Inflammatory macrophage treated with lipopolysaccharide for 1 hour (primary cell): ENCODE measurements around the gene MYL5.
"Not testable (repeated sequence)": the region's sequence is repeated elsewhere in the genome, so short reads cannot be mapped to it uniquely, and the experiment has no call there.

Source experiments
- DNase-seq, 2 donors: peaks; one replicate each; pipeline ENCODE4 v3.0.0-alpha.2; 2020 to 2022

Gene MYL5

DNA sequence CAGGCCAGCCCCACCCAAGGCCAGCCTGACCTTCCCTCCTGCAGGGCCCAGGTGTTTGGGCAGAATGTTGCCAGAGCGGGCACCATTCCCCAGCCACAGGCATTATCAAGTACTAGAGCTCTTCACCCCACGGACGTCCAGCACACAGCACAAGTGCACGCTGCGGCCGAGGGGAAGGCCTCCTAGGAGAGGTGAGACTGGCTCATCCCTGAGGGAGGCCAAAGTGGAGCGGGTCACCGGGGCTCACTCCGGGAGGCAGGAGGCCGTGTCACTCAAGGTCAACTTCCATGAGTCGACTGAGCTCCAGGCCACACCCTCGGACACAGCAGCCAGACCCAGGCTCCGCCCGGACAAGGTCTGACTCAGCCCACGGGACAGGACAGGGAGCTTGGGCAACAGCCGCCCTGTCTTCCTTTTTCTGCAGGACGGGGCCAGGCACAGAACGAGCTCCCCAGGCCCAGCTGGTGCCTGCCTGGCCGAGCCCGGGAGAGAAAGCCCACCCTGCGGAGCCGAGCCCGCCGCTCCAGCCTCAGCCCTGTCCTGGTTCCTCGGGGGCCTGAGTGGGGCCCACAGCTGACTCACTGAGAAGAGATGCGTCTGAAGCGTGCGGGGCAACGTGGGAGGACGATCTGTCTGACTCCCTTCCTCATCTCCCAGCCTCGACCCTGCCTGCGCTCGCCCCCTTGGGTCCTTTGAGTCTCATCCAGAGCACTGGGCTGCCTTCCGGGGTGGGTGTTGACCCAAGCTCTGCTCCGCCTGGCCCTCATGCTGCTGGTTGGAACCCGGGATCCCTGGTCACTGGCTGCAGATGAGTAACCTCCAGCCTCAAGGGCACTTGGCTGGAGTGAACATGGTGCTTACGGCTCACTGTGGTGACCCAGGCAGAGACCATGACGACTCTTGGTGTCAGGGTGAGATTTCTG lies 13.0 kb downstream of the MYL5 start:
- DNase-seq = peak; percentile 90 to 96

DNA sequence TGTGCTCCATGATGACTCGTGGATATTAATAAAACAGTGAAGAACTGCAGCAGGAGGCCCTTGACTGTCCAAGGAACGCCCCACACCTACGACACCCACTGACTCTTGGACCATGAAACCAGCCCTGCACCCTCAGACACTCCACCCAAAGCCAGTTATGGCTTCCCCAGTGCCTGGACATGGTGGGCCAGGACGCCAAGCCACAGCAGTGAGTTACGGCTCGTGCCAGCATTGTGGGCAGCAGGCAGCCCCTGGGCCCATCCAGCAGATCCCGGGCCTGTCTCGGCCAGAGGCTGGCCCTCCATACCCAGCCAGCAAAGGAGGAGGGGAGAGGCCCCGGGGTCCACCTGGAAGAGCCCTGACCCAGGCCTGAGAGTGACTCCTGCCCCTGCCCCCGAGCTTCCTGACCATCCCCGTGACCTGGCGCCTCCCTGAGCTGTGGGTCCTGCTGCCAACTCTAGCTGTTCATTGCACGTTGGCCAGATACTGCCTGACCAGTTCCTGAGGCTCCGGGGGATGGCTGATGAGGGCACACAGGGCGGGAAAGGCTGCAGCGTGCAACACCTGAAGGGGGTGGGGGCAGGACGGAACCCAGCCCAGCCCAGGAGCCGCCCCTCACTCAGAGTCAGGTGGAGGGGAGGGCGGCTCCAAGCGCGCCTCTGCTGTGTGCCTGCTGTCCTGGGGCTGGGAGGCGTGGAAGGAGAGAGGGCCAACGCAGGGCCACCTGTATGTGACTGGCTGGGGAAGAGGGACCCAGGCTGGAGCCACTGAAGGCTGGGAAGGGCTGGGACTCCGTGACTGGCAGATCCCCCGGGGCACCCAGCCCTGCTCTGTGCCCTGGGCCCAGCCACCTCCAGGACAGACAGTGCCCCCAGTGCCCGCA lies 13.9 kb downstream of the MYL5 start:
- DNase-seq = peak in 1 of 2 donors; percentile 59

DNA sequence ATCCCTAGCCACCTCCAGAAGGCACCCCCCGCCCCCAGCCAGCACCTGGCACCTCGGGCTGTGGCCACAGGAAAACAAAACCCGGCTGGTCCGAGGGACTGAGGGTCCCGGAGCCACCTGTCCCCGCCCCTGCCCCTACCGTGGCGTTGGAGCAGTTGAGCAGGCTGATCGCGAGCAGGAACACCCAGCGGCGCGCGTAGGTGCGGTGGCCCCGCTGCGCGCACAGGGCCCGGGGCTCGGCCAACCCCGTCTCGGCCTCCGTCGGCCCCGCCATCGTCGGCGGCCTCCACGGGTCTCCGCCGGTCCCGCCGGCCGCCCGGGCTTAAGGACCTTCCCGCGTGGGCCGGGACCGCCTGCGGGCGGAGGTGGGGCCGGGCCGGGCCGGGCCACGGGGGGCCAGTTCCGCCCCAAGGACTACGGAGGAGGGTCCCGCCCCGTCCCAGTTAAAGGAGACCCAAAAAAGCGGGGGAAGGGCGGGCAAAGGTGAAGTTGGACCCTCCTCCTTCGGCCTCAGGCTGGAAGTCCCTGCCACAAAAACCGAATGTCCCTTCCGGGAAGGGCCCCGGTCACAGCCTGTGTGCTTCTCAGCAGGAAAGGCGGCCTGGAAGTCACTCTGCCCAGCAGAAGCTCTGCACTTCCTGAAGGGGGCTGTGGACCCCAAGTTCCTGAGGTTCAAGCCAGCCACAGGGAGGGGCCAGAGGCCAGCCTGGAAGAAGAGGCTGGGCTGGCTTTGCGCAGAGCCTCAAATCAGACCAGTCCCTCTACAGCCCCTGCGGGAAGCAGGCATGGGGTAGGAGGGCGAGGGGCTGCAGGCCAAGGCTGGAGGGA lies 14.7 kb downstream of the MYL5 start, which contains the start of gene SLC49A3:
Gene SLC49A3, minus strand, starts transcription at position 298 of the 828 bp plus-strand sequence. Its CDS starts 24 bp downstream, at position 274.
- peak; percentile 26 to 42 for DNase-seq

DNA sequence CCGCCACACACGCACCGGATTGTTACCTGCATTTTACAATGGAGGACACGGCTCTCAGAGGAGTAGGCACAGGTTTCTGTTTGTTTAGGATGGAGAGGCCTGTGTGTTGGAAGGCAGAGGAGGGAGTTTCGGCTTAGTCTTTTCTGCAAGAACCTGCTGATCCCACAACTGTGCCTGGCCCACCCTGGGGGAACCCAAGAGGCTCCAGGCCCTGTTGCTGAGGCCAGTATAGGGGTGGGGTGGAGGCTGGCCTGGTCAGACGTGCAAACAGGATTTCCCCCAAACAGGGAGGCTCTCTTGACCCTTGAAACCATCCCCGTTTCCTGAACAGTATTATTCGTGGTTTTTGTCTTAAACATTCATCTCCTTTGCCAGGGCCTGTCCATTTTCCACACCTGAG lies 15.4 kb downstream of the MYL5 start:
- no peak for DNase-seq

DNA sequence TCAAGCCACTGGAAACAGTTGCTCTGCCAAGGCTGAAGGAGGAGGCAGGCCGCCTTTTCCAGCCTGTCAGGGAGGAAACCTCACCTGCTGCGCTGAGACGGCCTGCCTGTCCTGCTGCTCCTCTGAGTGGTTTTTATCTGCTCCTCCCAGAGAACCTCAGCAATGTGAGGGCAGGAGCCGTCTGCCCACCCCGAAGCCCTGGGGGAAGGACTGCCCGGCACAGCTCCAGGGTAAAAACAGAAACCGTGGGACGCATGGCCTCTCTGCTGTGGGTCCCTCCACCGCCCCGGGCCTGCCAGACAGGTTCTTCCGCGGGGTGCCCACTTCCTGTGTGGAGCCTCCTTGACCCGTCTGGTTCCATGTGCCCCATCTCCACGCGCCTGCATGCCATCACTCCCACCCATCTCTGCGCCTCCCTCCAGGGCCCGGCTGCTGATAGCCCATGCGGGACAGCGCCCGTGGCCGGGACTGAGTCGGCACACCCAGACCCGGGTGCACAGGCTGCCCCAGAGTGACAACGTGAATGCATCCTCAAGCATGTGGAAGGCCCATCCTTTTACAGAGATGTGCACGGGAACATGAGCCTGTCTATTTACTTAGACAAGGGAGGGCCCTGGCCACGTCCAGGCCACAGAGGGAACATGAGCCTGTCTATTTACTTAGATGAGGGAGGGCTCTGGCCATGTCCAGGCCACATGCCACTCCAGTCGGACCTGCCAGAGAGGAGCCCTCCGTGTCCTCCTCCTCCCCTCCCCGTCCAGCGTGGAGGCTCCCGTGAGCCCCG lies 18.6 kb downstream of the MYL5 start:
- no peak for DNase-seq

DNA sequence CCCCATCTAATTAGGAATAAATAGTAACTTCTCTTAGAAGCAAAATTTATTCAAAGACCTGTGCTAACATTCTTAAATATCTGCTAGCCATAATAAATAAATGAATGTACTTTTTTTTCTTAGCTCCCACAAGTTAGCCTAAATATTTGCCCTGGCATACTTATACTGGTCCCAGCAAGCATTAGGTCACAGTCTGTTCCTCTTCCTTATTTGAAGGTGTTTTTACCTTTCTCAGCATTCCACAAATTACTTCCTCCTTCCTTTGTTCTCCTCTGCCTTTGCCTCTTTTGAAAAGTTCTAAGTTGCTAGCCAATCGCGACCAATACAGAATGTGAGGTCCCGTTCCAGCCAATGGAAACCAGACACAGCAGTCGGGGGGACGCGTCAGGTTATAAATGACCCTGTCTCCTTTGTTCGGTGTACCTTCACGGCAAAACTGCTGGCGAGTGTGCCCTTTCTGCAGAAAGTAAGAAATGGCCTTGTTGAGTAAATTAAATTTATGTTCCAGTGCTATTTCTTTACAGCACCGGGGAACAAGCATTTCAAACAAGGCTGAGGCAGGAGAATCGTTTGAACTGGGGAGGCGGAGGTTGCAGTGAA lies 20.1 kb downstream of the MYL5 start:
- DNase-seq = not testable (repeated sequence)

DNA sequence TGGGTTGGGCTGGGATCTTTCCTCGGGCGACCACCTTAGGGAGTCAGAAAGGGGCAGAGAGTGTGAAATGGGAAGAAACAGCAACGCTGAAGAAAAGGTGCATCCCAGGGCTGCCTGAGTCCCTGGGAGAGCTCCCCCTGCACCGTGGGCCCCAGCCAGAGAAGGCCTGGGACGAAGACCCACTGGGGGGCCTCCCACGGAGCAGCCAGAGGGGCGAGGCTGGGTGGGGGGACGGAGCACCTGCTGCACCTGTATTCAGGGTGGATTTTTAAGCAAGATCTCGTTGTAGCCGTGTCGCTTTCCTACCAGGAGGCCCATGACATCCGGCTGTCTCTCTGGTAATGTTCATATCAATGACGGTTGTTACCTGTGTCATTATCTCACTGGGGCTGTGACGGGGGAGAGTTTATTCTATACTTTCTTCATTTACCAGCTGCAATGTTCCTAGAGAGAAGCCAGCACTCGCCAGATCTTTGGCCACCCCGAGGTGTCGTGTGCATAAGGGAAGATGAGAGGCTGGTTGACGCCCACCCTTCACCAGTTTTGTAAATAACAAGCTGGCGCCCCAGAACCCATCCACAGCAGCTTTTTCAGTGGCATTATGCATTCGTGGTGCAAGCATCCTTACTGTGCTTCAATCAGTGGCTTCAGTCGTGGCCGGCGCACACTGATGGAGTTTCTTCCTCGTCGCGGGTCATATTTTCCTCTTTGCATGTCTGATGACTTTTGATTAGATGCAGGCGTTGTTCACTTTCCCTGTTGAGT lies 25.7 kb downstream of the MYL5 start:
- DNase-seq = no peak

DNA sequence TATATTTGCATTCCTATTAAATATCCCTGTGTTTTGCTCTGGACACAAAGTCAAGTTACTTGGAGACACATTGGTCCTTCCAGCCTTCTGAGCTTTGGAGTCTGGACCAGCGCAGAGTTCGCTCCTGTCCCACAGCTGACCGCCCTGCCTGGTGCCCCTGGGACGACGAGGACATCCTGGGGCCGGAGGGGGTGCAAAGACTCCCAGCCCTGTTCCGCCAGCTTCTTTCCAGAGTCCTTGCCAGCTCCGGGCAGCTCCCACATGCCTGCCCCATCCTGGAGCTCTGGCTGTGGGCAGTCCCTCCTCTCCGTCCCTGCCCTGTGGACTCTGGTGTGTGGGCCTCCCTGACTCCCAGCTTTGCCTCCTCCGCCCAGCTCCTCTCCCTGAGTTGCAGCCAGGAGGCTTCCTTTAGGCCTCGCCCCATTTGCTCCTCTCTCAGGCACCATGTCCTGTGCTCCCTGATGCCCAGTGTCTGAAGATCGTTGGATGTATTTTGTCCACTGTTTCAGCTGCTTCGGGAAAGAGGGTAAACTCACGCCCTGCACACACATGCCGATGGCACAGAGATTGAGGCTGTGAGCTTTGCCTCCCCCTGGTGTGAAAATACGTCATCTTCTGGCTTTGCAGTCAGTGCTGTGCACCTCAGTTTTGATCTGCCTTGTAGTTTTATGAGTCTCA lies 26.4 kb downstream of the MYL5 start:
- no peak for DNase-seq

DNA sequence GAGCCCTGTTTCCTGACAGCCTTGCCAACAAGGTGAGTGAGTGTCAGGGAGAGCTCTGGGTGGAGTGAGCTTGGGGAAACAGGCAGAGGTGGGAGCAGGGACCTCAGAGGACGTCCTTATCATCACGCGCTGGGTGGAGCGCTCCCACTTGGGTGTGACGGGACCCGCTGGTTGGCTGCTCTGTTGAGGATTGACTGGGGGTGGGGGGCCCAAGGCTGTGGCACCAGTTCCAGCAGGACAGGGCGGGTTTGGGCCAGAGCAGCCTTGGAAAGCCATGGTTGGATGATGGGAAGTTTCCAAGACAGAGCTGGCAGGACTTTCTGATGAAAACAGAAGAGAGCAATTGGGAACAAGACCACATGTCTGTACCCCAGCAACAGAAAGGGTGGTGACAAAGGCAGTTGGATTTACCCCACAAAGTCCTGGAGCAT lies 28.3 kb downstream of the MYL5 start:
- no peak for DNase-seq

DNA sequence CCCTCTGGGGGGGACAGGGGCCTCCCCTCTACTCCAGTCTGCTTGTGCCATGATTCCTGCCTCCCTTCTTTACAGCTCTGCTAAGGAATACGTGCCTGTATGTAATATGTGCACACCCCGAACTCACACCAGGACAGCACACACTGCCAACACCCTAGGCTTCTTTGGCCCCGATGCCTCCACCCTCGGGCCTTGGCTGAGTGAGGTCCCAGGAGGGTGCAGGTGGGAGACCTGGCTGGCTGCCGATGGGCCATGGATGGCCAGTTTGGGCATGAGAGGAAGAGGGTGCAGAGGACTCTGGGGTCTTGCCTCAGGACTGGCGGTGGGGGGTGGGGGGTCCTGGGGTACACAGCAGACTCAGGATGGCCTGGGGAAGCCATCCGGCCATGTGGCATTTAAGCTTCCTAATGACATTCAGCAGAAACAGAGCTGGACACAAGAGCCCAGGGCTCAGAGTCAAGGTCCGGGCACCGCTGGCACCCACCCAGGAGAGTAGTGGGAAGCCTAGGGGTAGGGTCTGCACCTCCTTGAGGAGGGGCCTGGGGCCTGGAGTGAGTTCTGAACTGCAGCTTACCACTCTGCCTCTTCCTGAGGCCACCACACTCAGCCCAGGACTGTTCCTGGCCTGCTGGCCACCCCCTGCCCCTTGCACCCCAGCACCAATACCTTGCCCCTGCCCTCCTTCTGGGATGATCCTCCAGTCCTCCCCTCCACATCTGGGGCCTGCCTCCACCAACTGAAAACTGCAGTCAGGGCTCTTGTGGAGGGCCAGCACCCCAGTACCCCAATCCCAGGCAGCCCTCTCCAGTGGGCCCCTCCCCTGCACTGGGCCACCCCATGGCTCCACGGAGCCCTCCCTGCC lies 29.2 kb downstream of the MYL5 start:
- DNase-seq = no peak

DNA sequence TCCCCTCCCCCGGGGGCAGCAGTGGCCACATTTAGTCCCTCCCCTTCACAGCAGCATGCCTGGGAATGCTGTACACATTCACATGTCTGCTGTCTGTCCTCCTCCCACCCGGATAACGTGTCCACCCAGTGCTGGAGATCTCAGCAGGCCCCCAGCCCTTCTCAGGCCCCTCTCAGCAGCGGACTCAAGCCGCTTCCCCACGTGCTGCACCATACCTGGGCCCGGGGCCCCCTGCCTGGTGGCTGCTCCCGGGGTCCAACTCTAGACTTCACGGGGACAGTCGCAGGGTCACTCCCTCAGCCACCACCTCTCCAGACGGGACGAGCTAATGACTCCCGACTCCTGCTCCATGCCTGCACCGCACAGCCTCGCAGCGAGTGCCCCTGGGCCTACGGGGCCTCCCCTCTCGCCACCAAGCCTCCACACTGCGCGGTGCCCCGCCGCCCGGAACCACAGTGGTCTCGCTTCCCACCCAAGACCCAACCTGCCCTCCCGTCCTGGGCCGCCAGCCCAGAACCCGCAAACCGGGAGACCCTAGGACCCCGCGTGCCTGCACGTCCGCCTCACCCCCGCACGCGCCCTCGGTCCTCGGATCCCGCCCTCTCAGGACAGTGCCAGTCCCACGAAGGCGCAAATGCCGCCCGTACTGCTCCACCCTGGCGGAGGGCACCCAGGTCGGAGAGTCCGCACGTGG lies 30.0 kb downstream of the MYL5 start:
- DNase-seq = no peak

DNA sequence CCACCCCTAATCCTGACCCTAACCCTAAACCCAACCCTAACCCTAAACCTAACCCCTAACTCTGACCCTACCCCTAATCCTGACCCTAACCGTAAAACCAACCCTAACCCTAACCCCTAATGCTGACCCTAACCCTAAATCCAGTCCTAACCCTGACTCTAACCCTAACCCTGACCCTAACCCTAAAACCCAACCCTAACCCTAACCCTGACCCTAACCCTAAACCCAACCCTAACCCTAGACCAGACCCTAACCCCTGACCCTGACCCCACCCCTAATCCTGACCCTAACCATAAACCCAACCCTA lies 30.6 kb downstream of the MYL5 start:
- DNase-seq = no peak

DNA sequence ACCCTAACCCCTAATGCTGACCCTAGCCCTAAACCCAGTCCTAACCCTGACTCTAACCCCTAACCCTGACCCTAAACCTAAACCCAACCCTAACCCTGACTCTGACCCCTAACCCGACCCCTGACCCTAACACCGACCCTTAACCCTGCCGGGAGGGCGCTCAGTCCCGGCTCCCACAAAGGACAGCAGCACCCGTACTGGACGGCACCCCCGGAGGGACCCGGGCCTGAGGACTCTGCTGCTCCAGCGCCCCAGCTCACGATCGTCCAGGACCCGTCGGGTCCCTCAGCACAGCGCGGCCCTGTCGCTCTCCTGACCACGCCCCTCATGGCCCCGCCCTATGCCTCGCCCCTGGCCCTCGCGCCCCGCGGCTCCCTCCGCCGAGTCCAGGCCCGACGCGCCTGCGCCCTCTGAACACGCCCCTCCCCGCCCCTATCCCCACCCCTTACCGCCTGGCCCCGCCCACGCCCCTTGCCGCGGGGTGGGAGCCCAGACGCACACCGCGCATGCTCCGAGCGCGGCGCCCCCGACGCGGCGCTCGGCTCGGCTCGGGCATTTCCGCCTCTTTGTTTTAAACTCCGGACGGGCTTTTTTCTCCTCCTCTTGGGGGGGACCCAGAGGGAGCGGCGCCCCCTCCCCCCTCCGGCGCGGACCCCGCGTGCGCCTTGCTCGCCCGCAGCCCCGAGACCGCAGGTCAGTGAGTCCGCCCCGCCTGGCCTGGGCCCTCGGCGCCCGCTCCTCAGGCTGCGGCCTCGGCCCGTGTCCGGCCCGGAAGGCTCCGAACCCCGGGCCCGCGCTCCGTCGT lies 31.1 kb downstream of the MYL5 start, which contains the start of gene PCGF3:
Gene PCGF3, plus strand, starts transcription at position 555 of the 805 bp plus-strand sequence. CDS start 27,849 bp downstream, outside the sequence.
- DNase-seq = peak; percentile 95 to 99

DNA sequence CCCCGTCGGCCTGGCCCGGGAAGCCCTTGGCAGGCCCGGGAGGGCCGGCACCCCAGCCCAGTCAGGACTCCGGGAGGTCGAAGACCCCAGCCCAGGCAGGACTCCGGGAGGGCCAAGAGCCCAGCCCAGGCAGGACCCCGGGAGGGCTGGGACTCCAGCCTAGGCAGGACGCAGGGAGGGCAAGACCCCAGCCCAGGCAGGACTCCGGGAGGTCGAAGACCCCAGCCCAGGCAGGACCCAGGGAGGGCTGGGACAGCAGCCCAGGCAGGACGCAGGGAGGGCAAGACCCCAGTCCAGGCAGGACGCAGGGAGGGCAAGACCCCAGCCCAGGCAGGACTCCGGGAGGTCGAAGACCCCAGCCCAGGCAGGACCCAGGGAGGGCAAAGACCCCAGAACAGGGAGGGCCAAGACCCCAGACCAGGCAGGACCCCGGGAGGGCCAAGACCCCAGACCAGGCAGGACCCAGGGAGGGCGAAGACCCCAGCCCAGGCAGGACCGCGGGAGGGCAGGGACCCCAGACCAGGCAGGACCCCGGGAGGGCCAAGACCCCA lies 31.8 kb downstream of the MYL5 start:
- DNase-seq = not testable (repeated sequence)

DNA sequence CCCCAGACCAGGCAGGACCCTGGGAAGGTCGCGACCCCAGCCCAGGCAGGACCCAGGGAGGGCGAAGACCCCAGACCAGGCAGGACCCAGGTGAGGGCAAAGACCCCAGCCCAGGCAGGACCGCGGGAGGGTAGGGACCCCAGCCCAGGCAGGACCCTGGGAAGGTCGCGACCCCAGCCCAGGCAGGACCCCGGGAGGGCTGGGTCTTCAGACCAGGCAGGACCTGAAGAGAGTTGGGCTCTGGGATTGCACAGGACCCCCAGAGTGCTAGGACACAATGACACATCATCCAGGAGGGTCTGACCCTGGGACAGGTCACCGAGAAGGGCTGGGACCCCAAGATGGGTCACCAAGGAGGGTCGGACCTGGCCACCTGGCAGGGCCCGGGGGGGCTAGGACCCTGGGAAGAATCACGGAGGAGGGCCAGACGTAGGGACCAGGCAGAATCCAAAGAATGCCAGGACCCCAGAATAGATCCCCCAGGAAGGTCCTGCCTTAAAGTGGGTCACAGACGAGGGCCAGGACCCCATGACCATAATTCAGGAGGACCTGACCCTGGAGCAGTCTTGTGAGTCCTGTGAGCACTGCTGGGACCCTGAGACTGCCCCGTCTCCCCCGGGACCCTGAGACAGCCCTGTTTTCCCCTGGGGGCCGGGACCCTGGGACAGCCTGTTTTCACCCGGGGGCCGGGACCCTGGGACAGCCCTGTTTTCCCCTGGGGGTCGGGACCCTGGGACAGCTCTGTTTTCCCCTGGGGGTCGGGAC lies 32.7 kb downstream of the MYL5 start:
- DNase-seq = no peak

DNA sequence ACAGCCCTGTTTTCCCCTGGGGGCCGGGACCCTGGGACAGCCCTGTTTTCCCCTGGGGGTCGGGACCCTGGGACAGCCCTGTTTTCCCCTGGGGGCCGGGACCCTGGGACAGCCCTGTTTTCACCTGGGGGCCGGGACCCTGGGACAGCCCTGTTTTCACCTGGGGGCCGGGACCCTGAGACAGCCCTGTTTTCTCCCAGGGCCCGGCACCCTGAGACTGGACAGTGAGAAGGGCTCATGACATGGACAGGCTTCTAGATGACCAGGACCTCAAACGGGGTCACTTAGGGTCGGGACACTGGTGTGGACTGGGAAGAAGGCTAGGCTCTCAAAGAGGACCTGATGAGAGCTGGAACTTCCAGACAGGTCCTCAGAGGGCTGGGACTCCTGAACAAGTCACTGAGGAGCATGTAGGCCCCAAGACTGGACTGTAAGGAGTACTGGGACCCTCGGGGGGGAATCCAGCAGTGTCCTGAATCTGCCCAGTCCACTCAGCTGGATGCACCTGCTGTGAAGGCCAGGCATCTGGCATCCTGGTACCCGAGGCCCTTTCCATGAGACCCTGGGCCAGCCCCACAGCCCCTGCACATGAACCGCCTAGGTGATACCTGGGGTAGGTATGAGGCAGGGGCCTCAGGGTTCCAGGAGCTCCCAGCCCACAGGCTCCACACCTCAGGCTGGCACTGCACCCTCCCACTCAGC lies 33.7 kb downstream of the MYL5 start:
- no peak for DNase-seq
